HepG2 (cell line): ENCODE data around the gene CAMSAP2. TPM values are rescaled to one million over a fixed set of nuclear protein-coding genes. Genes with fewer than 3 reads are reported as not detected.

ENCODE experiments used
- AGO2 ChIP-seq: fragments of 200-400 bp; formaldehyde crosslinking; optimal IDR thresholded peaks from 2 replicates; pipeline ENCODE3; 2017; ENCODE audit warnings: mild to moderate bottlenecking, low read depth, low read length, moderate library complexity
- ATRX ChIP-seq: sonication (generic); formaldehyde crosslinking; IDR thresholded peaks from 2 replicates; pipeline ENCODE4 v1.4.0; 2020; ENCODE audit warnings: missing genetic modification reagents, borderline replicate concordance
- GABPB1 ChIP-seq: IDR thresholded peaks from 2 replicates; pipeline ENCODE4 v1.6.1; 2016; ENCODE audit warnings: mild to moderate bottlenecking, missing genetic modification reagents, moderate library complexity, missing compliant biosample characterization
- GATAD2A ChIP-seq: IDR thresholded peaks from 2 replicates; pipeline ENCODE4 v1.6.1; 2016
- HOXA9 ChIP-seq: sonication (generic); formaldehyde crosslinking; IDR thresholded peaks from 2 replicates; pipeline ENCODE4 v1.8.1; 2022; ENCODE audit warnings: missing genetic modification reagents, mild to moderate bottlenecking, moderate library complexity, borderline replicate concordance
- KLF9 ChIP-seq: IDR thresholded peaks from 2 replicates; pipeline ENCODE4 v1.6.1; 2016; ENCODE audit warnings: low read depth
- RFXAP ChIP-seq: sonication (generic); formaldehyde crosslinking; IDR thresholded peaks from 2 replicates; pipeline ENCODE4 v1.4.0; 2020; ENCODE audit warnings: missing genetic modification reagents, borderline replicate concordance
- SAP130 ChIP-seq: IDR thresholded peaks from 2 replicates; pipeline ENCODE4 v1.6.1; 2016; ENCODE audit warnings: low read depth
- TFAP4 ChIP-seq: sonication (generic); IDR thresholded peaks from 2 replicates; pipeline ENCODE4 v1.6.1; 2016; ENCODE audit warnings: low read depth, borderline replicate concordance
- THAP7 ChIP-seq: sonication (generic); formaldehyde crosslinking; IDR thresholded peaks from 2 replicates; pipeline ENCODE4 v1.8.1; 2023; ENCODE audit warnings: mild to moderate bottlenecking, missing genetic modification reagents
- U2AF2 ChIP-seq: fragments of 200-400 bp; formaldehyde crosslinking; IDR thresholded peaks from 2 replicates; pipeline ENCODE4 v1.6.1; 2017; ENCODE audit warnings: low read depth, mild to moderate bottlenecking, low read length
- ZBTB38 ChIP-seq: sonication (generic); formaldehyde crosslinking; IDR thresholded peaks from 2 replicates; pipeline ENCODE4 v1.5.1; 2020; ENCODE audit warnings: mild to moderate bottlenecking, missing genetic modification reagents
- ZBTB4 ChIP-seq: sonication (generic); formaldehyde crosslinking; IDR thresholded peaks from 2 replicates; pipeline ENCODE4 v1.4.0; 2020; ENCODE audit warnings: missing genetic modification reagents, mild to moderate bottlenecking, borderline replicate concordance
- ZNF572 ChIP-seq: sonication (generic); formaldehyde crosslinking; IDR thresholded peaks from 2 replicates; pipeline ENCODE4 v1.5.1; 2020; ENCODE audit warnings: mild to moderate bottlenecking, missing genetic modification reagents
- ZNF674 ChIP-seq: sonication (generic); formaldehyde crosslinking; IDR thresholded peaks from 2 replicates; pipeline ENCODE4 v1.5.0; 2020; ENCODE audit warnings: low read depth, mild to moderate bottlenecking, missing genetic modification reagents
- ZNF747 ChIP-seq: sonication (generic); formaldehyde crosslinking; IDR thresholded peaks from 2 replicates; pipeline ENCODE4 v1.8.1; 2023; ENCODE audit warnings: missing genetic modification reagents, mild to moderate bottlenecking, borderline replicate concordance
- ZSCAN30 ChIP-seq: sonication (generic); formaldehyde crosslinking; IDR thresholded peaks from 2 replicates; pipeline ENCODE4 v1.5.0; 2020; ENCODE audit warnings: mild to moderate bottlenecking, missing genetic modification reagents
- polyA plus RNA-seq, 8 experiments: library from polyadenylated mRNA; depleted of rRNA in 3 of 8; stranded (reverse) in 7 of 8; unstranded in 1 of 8; fragments of >200 nt; fragmentation: Illumina TruSeq in 4 of 8; extraction: Trizol in 4 of 8; gene quantifications; 2 replicates each; pipeline versions ENCODE4 v1.2.1 to v1.2.3, GENCODE V29; 2011 to 2016; ENCODE audit warnings: low read depth in 4 of 8, missing spikeins in 1 of 8, mixed read lengths in 1 of 8; ENCODE audit not compliant: insufficient read depth in 1 of 8
- total RNA-seq, 5 experiments: library from RNA; depleted of rRNA; stranded (reverse); fragments of >200 nt; fragmentation: Illumina TruSeq; extraction: Trizol; gene quantifications; 2 replicates each; pipeline ENCODE4 v1.2.3, GENCODE V29; 2016; ENCODE audit warnings: low read depth in 1 of 5
- TF ChIP-seq, protein P1 (sequence below): sonication (generic); formaldehyde crosslinking; IDR thresholded peaks from 2 replicates; pipeline ENCODE4 v1.5.0; 2020; ENCODE audit warnings: missing genetic modification reagents, mild to moderate bottlenecking, borderline replicate concordance
- TF ChIP-seq, protein P2 (sequence below): sonication (generic); formaldehyde crosslinking; IDR thresholded peaks from 2 replicates; pipeline ENCODE4 v1.8.1; 2023; ENCODE audit warnings: mild to moderate bottlenecking, missing genetic modification reagents

Gene CAMSAP2
- total and polyA plus RNA-seq, 2 of the 13 experiments (the other 11 are each of a cell fraction or from before 2014, with no cell fraction given): 3.4 to 8.2 TPM

DNA sequence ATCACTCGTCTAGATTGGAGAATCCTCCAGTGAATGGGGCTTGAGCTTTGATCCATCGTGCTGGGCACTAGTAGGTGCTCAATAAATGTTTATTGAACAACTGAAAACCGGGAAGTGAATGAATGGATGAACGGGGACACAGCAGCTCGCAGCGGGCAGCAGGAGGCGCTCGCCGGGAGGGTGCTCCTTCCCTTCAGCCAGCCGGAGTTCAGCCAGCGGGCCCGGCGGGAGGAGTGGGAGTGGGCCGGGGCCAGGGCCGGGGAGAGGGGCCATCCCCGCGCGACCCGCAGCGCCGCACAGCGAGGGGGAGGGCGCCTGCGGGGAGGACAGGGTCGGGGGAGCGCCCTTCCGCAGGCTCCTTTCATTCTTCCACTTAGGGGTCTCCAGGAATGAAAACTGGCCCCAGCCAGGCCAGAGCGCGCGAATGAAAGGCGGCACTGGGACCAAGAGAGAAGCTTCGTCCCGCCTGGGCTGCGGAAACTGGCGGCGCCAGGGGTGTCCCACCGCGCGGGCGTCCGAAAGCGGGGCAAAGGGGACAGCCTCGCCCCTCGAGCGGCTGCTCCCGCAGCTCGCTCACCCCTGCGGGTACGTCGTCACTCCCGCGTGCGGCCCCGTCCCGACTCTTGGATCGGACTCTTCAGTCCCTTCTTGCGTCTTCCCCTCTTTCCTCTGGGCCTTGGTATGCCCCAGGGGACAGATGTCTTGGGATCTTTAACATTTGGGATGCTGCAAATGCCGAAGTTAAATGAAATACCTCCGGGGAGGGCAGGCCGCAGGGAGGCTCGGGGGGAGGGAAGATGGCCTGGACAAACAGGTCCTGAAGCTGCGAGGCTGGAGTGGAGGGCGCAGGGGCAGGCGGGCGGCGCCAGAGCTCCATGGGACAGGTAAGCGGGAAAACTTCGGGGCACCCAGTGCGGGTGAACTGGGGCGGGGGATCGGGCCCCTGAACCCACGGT is 152.4 kb downstream of the CAMSAP2 start (continued):
- TF ChIP-seq ZBTB4 (no peak; the same call in 1 of the 2 replicates), U2AF2 (no peak), HOXA9 (CRISPR knock-in tag) (peak; percentile 53; the same call in 1 of the 2 replicates), ZSCAN30 (CRISPR knock-in tag) (no peak), ZNF674 (CRISPR knock-in tag) (no peak), RFXAP (CRISPR knock-in tag) (0 out of 2 replicates have a peak, but pooled peaks have one; percentile 19), ZNF747 (peak; percentile 65; the same call in 1 of the 2 replicates), ZBTB38 (CRISPR knock-in tag) (peak; percentile 17; the same call in 1 of the 2 replicates), GABPB1 (CRISPR knock-in tag) (peak; percentile 68), ZNF572 (CRISPR knock-in tag) (no peak), KLF9 (CRISPR knock-in tag) (no peak), THAP7 (CRISPR knock-in tag) (no peak), GATAD2A (CRISPR knock-in tag) (no peak; the same call in 1 of the 2 replicates), SAP130 (CRISPR knock-in tag) (peak; percentile 43; the same call in 1 of the 2 replicates), AGO2 (peak; percentile 66), TFAP4 (no peak), ATRX (no peak)
- TF ChIP-seq, protein P1, sequence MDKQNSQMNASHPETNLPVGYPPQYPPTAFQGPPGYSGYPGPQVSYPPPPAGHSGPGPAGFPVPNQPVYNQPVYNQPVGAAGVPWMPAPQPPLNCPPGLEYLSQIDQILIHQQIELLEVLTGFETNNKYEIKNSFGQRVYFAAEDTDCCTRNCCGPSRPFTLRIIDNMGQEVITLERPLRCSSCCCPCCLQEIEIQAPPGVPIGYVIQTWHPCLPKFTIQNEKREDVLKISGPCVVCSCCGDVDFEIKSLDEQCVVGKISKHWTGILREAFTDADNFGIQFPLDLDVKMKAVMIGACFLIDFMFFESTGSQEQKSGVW (CRISPR knock-in tag): no peak
- TF ChIP-seq, protein P2, sequence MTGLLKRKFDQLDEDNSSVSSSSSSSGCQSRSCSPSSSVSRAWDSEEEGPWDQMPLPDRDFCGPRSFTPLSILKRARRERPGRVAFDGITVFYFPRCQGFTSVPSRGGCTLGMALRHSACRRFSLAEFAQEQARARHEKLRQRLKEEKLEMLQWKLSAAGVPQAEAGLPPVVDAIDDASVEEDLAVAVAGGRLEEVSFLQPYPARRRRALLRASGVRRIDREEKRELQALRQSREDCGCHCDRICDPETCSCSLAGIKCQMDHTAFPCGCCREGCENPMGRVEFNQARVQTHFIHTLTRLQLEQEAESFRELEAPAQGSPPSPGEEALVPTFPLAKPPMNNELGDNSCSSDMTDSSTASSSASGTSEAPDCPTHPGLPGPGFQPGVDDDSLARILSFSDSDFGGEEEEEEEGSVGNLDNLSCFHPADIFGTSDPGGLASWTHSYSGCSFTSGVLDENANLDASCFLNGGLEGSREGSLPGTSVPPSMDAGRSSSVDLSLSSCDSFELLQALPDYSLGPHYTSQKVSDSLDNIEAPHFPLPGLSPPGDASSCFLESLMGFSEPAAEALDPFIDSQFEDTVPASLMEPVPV (CRISPR knock-in tag): no peak
